ENCODE results near the gene RRAGC. TPM values are rescaled to one million over a fixed set of nuclear protein-coding genes. Genes with fewer than 3 reads are reported as not detected.

Gene RRAGC
- total and polyA plus RNA-seq, 2 of the 13 experiments (the other 11 are each of a cell fraction or from before 2014, with no cell fraction given): 7.6 to 8.0 TPM

GRCh38 chr1:38859561-38860453 lies at the start of gene RRAGC (continued):
- no peak for TF ChIP-seq ZNF691 (CRISPR knock-in tag; IDR thresholded peaks at IDR 0.05; ENCODE audit: borderline replicate concordance, low read depth)
- TF ChIP-seq FLYWCH1 (CRISPR knock-in tag; IDR thresholded peaks at IDR 0.05): no peak
- TF ChIP-seq ZNF782 (CRISPR knock-in tag; IDR thresholded peaks at IDR 0.05; ENCODE audit: borderline replicate concordance): no peak
- no peak for TF ChIP-seq ZNF629 (CRISPR knock-in tag; conservative IDR thresholded peaks at IDR 0.05)
- TF ChIP-seq MYC (CRISPR knock-in tag; IDR thresholded peaks at IDR 0.05; ENCODE audit: borderline replicate concordance): peak; percentile 80
- TF ChIP-seq RXRA (CRISPR knock-in tag; IDR thresholded peaks at IDR 0.05): peak; percentile 56; the same call in 1 of the 2 replicates
- no peak for TF ChIP-seq ZNF333 (CRISPR knock-in tag; IDR thresholded peaks at IDR 0.05; ENCODE audit: borderline replicate concordance)
- 0 out of 2 replicates have a peak, but pooled peaks have one; percentile 69 for TF ChIP-seq NFATC3 (CRISPR knock-in tag; IDR thresholded peaks at IDR 0.05)
- TF ChIP-seq CBX2 (IDR thresholded peaks at IDR 0.05; ENCODE audit: low read depth, low read length): no peak
- no peak for TF ChIP-seq CBX2 (CRISPR knock-in tag; IDR thresholded peaks at IDR 0.05; ENCODE audit: low read depth)
- no peak for TF ChIP-seq SMARCE1 (IDR thresholded peaks at IDR 0.05; ENCODE audit: borderline replicate concordance)
- TF ChIP-seq ZBTB4 (CRISPR knock-in tag; IDR thresholded peaks at IDR 0.05; ENCODE audit: borderline replicate concordance): no peak
- TF ChIP-seq NFIB (CRISPR knock-in tag; IDR thresholded peaks at IDR 0.05; ENCODE audit: borderline replicate concordance): no peak
- TF ChIP-seq ZNF414 (CRISPR knock-in tag; IDR thresholded peaks at IDR 0.05): no peak
- 0 out of 2 replicates have a peak, but pooled peaks have one; percentile 59 for TF ChIP-seq ZNF329 (CRISPR knock-in tag; IDR thresholded peaks at IDR 0.05; ENCODE audit: low read depth)
- peak; percentile 73; the same call in 1 of the 2 replicates for TF ChIP-seq ZNF33B (CRISPR knock-in tag; IDR thresholded peaks at IDR 0.05)
- no peak for TF ChIP-seq MTA3 (CRISPR knock-in tag; IDR thresholded peaks at IDR 0.05)
- peak; percentile 76; the same call in 1 of the 2 replicates for TF ChIP-seq HIVEP1 (CRISPR knock-in tag; IDR thresholded peaks at IDR 0.05)
- peak; percentile 65 for TF ChIP-seq ASH2L (IDR thresholded peaks at IDR 0.05; ENCODE audit: insufficient read length, low read depth, low read length)
- TF ChIP-seq SYNCRIP (IDR thresholded peaks at IDR 0.05; ENCODE audit: insufficient read depth, low read depth, low read length): no peak
- TF ChIP-seq ZNF160 (CRISPR knock-in tag; IDR thresholded peaks at IDR 0.05): no peak
- no peak for TF ChIP-seq ZFP41 (CRISPR knock-in tag; IDR thresholded peaks at IDR 0.05; ENCODE audit: borderline replicate concordance)
- TF ChIP-seq ZNF703 (CRISPR knock-in tag; IDR thresholded peaks at IDR 0.05; ENCODE audit: borderline replicate concordance): no peak
- TF ChIP-seq NFIC (IDR thresholded peaks at IDR 0.05; ENCODE audit: low read length): no peak
- TF ChIP-seq SAFB2 (CRISPR knock-in tag; IDR thresholded peaks at IDR 0.05; ENCODE audit: borderline replicate concordance, low read depth): peak; percentile 38; the same call in 1 of the 2 replicates
